ENCODE results near the gene CAPN5.
A peak's percentile ranks its signal among the peaks of the same experiment; 100 is the strongest.

CAPN5 gene

DNA sequence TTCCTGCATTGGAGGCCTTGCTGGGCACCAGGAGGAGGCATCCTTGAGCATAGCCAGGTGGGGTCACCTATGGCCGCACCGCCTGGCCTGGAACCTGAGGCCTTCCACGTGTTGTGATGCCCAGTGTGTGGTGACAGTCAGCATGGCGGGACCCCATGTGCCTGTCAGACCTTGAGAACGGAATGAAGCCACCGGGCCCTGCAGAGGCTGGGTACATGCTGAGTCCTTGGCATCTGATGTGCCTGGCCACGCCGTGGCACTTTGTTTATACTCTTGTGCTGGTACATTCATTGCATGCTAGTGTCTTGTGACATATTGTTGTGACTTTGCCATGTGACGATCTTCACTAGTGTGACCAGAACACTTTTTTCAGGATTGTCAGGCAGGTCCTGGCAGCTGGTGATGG lies 52.8 kb downstream of the CAPN5 start:
- DNase-seq (ENCODE audit: low read depth) = no peak

DNA sequence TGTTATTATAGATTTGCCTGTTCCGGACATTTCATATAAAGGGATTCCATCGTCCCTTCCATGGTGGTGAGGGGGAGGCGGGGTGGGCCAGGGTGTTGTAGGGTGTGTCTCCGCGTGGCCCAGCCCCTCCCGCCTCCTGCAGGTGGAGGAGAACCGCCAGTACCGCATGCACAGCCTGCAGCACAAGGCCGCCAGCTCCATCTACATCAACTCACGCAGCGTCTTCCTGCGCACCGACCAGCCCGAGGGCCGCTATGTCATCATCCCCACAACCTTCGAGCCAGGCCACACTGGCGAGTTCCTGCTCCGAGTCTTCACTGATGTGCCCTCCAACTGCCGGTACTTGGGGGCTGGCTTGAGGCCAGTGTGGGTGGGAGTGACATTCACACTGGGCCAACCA lies 53.8 kb downstream of the CAPN5 start:
- DNase-seq (ENCODE audit: low read depth) = no peak

DNA sequence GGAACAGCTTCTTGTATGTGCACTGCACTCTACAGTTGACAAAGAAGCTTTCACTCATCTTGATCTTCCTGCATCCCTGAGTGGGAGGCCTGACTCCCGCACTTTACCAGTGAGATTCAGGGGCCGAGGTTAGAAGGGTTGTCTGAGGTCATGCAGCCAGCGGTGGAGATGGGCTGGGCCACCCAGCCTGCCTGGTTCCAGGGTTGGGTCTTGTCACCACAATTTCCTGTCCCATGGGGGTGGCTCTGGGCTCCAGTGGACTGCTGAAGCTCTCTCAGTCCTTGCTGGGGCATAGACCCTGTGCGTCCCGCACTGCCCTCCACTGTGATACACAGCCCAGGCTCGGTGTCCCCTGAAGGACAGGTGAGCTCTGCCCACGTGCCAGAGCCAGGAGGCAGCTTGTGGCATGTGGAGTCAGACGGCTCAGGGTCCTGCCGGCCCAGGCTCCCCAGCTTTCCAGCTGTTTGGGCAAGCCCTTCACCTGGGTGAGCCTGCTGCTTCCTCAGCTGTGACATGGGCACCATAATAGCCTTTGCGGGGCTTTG lies 54.4 kb downstream of the CAPN5 start:
- DNase-seq (ENCODE audit: low read depth) = no peak

DNA sequence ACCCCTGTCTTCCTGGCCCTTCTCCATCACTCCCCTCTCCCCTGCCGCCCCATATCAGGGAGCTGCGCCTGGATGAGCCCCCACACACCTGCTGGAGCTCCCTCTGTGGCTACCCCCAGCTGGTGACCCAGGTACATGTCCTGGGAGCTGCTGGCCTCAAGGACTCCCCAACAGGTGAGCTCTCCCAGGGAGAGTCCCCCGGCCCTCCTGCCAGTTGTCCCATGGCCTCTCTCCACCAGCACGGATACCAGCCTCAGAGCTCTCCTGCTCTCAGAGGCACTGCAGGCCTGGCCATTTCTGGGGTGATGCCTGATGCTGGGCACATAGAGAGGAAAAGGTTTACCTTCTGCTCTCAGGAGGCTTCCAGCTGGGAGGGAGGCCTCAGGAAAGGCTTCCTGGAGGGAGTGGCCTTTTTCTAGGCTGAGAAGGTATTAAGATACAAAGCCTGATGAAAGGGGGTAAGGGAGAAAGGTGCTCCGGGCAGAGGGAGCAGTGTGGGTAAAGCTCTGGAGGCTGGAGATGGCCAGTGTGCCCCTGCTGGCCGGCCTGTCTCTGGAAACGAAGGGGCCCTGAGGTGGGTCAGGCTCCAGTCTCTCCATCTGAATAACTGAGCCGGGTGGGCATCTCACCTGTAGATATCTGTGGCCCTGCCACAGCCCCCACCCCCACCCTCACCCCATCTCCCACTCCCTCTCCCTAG lies 55.3 kb downstream of the CAPN5 start:
- DNase-seq (ENCODE audit: low read depth) = no peak

DNA sequence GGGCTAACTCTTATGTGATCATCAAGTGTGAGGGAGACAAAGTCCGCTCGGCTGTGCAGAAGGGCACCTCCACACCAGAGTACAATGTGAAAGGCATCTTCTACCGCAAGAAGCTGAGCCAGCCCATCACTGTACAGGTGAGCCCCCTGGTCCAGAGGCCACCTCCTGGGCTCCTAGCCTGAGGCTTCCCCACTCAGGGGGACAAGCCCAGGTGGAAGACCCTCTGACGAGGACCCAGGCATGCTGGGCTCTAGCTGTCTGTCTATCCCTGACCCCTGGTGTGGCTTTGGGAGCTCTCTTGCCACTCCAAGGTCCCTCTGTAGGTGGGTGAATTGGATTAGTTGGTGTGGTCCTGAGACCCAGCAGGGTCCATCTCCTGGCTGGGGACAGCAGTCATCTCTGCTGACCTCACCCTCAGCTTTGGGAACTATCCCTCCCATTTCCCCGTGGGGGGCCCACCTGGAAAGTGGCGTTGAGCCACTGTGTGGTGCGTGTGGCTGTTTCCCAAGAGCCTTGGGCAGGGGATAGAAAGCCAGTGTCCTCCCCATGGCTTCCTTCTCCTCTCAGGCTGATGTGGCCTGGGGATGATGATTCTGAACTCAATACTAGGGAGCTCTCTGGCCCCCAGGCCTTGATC lies 55.9 kb downstream of the CAPN5 start:
- DNase-seq (ENCODE audit: low read depth) = no peak

DNA sequence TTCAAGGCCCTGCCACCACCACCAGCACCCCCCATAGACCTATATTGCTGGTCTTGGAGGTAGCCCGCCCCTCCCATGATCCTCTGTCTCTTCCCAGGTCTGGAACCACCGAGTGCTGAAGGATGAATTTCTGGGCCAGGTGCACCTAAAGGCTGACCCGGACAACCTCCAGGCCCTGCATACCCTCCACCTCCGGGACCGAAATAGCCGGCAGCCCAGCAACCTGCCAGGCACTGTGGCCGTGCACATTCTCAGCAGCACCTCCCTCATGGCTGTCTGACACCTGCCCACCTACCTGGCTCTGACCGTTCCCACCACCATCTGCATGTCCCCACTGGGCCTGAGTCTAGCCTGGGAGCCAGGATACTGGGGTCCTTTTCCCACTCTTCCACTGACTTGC lies 56.8 kb downstream of the CAPN5 start:
- DNase-seq (ENCODE audit: low read depth) = no peak

DNA sequence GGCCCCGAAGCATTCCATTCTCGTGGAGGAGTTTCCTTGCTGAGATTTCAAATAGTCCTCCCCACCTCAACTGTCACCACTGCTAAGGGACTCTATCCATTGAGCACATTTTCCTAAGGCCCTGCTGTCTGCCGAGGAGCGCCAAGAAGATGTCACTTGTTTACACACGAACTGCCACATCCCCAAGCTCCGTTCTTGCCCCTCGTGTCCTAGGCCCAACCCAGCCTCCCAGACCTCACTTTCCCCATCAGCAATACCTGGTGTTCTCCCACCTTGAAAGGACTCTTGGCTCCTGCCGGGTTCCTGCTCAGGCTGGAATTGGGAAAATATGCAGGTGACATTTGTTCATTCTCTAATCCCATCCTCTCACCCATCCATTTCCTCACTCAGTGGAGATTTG lies 57.3 kb downstream of the CAPN5 start:
- DNase-seq (ENCODE audit: low read depth) = no peak

DNA sequence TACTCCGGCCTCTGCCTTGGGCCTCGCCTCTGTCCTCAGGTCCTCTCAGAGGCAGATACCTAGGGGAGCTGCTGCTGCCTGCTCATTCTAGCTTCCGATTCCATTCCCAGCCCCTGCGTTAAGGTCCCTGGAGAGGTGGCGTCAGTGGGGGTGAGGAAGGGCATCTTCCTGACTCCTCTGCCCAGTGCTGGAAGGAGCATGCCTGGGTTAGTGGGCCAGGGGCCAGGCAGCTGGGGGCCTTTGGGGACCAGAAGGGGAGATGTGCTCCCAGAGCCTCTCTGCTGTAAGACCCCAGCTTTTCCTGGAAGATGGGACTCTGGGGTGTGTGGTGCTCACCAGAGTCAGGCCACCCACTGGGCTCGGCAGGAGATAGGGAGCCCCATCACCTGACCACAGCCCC lies 57.7 kb downstream of the CAPN5 start:
- no peak for DNase-seq (ENCODE audit: low read depth)

DNA sequence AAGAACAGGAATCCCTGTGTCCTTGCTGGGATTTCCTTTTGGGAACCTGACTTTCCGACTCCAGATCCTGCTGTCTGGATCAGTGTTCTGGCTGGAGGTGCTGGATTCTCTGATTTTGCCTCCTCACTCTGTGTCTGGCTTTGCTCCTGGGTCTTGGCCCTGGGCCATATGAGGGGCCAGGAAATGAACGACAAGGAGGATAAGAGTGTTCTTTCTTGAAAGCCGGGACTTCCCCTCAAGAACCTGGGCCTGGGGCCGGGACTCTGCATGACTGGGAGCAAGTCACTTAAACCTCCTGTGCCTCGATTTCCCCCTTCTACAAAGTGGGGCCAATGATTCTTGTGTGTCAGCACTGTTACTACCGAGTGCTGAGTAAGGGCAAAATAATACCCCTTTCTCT lies 58.4 kb downstream of the CAPN5 start:
- DNase-seq (ENCODE audit: low read depth) = no peak

DNA sequence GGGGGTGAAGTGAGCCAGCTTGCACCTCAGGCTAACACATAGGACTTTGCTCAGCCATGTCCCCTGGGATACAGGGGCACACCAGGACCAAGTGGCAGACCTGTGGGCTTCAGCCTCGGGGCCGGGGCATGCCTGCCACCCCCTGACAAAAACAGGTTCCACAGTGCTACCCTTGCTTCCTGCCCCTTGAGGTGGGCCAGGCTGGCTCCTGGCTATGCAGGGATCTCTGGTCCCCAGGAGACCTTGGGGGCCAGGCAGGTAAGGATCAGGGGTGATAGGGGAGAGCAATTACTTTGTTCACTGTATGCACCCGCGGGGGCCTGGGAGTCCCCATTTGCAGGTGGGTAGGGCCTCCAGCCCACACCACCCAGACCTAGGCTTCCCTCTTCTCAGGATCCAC lies 58.9 kb downstream of the CAPN5 start:
- no peak for DNase-seq (ENCODE audit: low read depth)

DNA sequence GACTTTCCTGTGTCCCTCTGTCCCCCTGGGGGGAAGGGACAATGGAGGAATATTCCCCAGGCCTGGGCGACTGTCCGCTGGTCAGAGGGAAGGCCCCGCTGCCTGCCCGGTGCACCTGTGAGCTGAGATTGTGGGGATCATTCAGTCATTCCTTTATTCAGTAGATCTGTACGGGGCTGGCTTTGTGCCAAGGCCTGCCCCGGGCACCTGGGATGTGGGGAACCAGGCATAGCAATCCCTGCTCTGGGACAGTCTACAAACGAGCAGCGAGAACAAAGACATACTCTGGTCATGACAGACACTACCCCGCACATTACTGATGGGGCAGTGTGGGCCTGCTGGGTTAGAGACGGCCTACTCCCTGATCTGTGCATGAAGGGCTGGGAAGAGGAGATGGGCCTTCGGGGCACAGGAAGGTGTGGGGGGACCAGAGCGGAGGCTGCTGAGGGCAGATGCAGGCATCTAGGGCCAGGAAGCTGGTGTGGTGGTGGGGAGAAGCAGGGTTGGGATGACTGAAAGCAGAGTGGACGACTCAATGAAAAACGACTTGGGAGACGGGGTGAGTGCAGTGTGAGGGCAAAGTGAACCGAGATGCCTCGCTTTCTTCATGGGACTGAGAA lies 59.5 kb downstream of the CAPN5 start:
- DNase-seq (ENCODE audit: low read depth) = no peak

DNA sequence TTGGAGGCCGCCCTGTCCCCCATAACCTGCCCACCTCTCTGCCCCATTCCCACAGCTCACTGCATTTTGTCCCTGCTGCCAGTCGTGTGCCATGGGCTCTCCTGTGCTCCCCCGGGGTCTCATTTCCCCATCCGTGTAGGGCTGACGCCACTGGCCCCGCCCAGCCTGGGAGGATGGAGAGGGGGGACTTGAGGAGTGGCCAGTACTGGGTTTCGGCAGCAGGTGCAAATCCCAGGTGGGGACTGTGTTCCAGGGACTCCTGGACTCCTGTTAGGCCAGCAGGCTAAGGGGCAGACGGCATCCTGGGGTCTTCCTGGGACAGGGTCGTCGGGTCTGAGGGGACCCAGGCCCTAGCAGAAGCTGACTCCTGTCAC lies 60.1 kb downstream of the CAPN5 start:
- no peak for DNase-seq (ENCODE audit: low read depth)

DNA sequence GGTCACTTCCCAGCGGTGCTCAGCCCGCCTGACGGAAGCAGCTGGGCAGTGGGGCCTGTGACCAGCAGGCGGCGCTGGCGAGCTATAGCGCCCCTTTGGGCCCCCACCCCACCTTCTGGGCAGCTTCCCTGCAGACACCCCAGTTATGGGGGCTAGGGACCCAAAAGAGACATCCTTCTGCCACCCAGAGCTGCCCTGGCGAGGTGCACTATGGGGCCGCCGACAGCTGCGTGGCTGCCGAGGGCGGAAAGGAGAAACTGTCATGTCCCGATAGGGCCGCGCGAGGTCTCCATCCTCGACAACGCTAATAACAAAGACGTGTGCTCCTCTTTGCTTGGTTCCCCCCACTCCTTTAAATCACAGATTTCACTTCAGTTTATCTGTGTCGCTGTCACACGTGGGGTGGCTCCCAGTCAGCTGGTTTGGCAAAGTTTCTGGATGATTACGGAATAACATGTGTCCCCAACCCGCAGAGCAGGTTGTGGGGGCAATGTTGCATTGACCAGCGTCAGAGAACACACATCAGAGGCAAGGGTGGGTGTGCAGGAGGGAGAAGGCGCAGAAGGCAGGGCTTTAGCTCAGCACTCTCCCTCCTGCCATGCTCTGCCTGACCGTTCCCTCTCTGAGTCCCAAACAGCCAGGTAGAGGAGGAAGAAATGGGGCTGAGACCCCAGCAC lies 60.6 kb downstream of the CAPN5 start:
- DNase-seq (ENCODE audit: low read depth) = peak; percentile 41

DNA sequence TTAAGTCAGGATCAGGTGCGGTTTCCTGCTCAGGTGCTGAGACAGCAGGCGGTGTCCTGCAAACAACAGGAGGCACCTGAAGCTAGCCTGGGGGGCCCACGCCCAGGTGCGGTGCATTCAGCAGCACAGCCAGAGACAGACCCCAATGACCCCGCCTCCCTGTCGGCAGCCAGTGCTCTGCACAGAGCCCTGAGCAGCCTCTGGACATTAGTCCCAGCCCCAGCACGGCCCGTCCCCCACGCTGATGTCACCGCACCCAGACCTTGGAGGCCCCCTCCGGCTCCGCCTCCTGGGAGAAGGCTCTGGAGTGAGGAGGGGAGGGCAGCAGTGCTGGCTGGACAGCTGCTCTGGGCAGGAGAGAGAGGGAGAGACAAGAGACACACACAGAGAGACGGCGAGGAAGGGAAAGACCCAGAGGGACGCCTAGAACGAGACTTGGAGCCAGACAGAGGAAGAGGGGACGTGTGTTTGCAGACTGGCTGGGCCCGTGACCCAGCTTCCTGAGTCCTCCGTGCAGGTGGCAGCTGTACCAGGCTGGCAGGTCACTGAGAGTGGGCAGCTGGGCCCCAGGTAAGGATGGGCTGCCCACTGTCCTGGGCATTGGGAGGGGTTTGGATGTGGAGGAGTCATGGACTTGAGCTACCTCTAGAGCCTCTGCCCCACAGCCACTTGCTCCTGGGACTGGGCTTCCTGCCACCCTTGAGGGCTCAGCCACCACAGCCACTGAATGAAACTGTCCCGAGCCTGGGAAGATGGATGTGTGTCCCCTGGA lies 61.3 kb downstream of the CAPN5 start, which contains the start of gene MYO7A:
Gene MYO7A (plus strand): TSS at position 327 of the 772 bp plus-strand sequence. CDS start 2,389 bp downstream, outside the sequence.
- no peak for DNase-seq (ENCODE audit: low read depth)

DNA sequence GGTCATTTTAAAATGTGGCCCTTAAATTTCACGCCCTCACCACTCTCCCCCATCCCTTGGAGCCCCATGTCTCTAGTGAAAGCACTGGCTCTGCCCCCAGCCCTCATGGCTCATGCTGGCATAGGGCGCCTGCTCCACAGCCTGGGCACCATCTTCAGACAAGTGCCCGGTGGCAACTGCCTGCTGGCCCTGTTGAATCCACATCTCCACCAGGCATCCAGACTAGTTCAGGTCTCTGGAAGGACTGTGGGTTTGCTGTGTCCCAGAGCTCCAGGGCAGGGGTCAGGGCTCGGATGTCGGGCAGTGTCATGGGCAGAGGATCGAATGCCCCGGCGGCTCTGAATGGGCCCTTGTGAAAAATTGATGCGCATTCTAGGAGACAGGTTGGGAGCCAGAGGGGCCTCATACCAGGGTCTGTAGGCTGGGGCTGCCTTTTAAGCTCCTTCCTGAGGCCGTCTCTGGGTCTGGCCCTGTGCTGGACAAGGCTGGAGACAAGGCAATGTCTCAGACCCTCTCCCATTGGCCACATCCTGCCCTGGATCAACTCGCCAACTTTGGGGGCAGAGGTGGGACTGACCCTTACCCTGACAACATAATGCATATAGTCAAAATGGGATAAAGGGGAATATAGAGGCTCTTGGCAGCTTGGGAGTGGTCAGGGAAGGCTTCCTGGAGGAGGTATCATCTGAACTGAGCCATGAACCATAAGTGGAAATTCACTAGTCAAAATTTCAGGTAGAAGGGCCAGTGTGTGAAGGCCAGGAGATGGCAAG lies 62.5 kb downstream of the CAPN5 start:
- DNase-seq (ENCODE audit: low read depth) = no peak

DNA sequence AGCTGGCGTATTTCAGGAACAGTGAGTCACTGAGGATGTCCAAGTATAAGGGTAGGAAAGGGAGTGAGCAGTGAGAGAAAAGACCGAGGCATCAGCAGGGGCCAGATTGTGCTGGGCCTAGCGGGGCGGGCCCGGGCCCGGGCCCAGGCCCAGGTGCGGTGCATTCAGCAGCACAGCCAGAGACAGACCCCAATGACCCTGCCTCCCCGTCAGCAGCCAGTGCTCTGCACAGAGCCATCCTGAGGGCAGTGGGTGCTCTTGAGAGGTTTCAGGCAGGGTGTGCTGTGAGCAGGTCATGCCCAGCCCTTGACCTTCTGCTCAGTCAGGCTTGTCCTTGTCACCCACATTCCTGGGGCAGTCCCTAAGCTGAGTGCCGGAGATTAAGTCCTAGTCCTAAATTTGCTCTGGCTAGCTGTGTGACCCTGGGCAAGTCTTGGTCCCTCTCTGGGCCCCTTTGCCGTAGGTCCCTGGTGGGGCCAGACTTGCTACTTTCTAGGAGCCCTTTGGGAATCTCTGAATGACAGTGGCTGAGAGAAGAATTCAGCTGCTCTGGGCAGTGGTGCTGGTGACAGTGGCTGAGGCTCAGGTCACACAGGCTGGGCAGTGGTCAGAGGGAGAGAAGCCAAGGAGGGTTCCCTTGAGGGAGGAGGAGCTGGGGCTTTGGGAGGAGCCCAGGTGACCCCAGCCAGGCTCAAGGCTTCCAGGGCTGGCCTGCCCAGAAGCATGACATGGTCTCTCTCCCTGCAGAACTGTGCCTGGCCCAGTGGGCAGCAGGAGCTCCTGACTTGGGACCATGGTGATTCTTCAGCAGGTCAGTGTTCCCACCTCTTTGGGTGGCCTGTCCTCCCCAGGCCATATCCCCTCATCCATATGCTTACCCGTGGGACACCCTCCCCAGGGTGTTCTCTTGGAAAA lies 63.3 kb downstream of the CAPN5 start:
- DNase-seq (ENCODE audit: low read depth) = no peak

DNA sequence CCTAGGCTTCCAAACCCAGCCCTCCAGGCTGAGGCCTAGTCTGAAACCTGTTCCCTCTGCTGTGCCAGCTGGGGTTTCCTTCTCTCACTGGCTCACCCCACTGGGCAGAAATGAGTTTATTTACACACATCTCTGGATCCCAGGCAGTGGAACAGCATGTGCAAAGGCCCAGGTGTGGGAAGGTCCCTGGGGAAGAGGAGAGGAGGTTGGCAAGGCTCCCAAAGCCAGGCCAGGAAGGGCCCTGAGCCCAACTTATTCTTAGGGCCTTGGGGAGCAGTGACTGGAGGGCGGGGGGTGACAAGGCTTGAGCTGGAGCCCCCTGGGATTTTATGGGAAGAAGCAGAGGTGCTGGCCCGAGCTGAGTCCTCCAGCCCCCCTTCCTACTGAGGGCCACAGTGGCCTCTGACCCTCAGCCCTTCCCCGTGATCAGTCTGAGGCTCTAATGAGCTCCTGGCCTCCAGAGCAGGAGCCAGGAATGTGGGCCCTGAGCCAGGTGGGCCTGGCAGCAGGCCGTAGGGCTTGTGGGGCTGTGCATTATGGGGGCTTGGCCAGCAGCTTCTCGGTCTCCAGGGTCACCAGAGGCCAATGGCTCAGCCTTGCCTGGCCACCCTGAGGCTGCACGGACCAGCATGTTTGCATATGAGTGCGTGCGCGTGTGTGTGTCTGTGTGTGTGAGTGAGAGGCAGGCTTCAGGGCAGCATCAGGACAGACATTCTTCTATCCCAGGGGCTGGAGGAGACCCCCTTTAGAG lies 64.2 kb downstream of the CAPN5 start:
- DNase-seq (ENCODE audit: low read depth) = no peak

DNA sequence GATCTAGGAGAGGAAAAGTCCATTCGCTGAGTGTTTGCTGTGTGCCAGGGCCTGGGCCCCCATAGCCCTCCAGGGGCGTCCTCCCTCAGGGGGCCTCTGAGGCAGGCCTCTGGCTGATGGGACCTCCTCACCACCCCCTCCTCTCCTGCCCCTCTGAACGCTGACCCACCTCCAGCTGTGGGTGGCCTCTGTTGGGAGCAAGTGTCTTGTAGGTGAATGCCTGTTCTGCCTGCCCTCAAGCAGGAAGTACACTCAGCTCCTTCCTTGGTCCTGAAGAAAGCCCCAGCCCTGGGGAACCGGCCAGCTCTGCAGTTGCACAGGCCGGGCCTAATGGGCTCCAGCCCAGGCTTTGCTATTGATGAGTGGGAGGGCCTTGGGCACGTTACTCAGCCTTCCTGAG lies 64.8 kb downstream of the CAPN5 start:
- no peak for DNase-seq (ENCODE audit: low read depth)

DNA sequence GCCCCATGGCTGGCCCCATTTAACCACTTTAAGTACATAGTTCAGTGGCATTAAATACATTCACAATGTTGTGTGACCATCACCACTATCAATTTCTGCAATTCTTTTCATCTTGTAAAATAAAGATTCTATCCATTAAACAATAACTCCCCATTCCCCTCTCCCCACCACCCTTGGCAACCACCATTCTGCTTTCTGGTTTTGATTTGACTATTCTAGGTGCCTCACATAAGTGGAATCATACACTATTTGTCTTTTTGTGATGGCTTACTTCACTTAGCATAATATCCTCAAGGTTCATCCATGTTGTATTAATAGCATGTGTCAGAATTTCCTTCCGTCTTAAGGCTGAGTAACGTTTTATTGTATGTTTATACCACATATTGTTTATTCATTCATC lies 68.3 kb downstream of the CAPN5 start:
- DNase-seq (ENCODE audit: low read depth) = no peak
